Glutamatergic neuron (in vitro differentiated cells): ENCODE results near the gene SLC24A3. TPM values are rescaled to one million over a fixed set of nuclear protein-coding genes. Genes with fewer than 3 reads are reported as not detected.

Experiments
- DNase-seq: peaks from one replicate; pipeline ENCODE4 v3.0.0; 2022
- H3K27ac Mint-ChIP-seq: one replicate; pipeline ENCODE4 v1.8.0; 2020; ENCODE audit warnings: mild to moderate bottlenecking, mixed read lengths, inconsistent platforms; ENCODE audit not compliant: unreplicated experiment
- H3K27me3 Mint-ChIP-seq: one replicate; pipeline ENCODE4 v1.8.0; 2020; ENCODE audit warnings: mild to moderate bottlenecking, moderate library complexity, mixed read lengths, inconsistent platforms; ENCODE audit not compliant: unreplicated experiment
- H3K36me3 Mint-ChIP-seq: one replicate; pipeline ENCODE4 v1.8.0; 2020; ENCODE audit warnings: mild to moderate bottlenecking, mixed read lengths, inconsistent platforms; ENCODE audit not compliant: unreplicated experiment
- H3K4me1 Mint-ChIP-seq: one replicate; pipeline ENCODE4 v1.8.0; 2020; ENCODE audit warnings: mild to moderate bottlenecking, low read depth, mixed read lengths, inconsistent platforms; ENCODE audit not compliant: unreplicated experiment
- H3K4me3 Mint-ChIP-seq: one replicate; pipeline ENCODE4 v1.8.0; 2020; ENCODE audit warnings: mild to moderate bottlenecking, mixed read lengths, inconsistent platforms; ENCODE audit not compliant: unreplicated experiment
- H3K9me3 Mint-ChIP-seq: one replicate; pipeline ENCODE4 v1.8.0; 2020; ENCODE audit warnings: mild to moderate bottlenecking, moderate library complexity, mixed read lengths, inconsistent platforms; ENCODE audit not compliant: unreplicated experiment
- CTCF ChIP-seq: fragments of 200-600 bp; sonication (generic); IDR thresholded peaks from one replicate; pipeline ENCODE4 v1.5.0; 2021; ENCODE audit not compliant: partially characterized antibody, unreplicated experiment
- total RNA-seq: library from RNA; stranded (reverse); fragmentation: NEBNext Ultra II Directional; extraction: Animal tissue kit (Norgen Biotek cat#: 25700); gene quantifications from one replicate; pipeline ENCODE4 v1.2.1, GENCODE V29; 2021; ENCODE audit not compliant: unreplicated experiment

The SLC24A3 gene
- total RNA-seq, 1 donor from 2014 or later, result 9.7 TPM

DNA sequence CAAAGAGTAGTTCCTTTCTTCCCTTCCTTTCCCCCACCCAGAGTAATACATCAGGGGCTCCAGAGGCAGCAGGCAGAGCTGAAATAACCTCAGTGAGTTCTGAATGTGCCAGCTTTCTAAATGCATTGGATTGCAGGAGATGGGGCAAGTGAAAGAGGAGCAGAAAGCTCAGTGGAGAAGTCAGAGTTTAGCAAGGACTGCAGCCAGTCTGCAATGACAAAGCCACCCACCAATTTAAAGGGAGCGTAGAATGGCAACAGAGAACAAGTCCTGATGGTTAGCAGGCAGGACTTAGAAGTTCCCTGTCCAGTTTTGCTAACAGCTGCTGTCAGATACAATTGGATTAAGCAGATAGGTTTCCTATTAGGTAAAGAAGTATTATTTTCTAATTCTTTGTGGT, 342.2 kb downstream of the SLC24A3 start:
- no peak for TF ChIP-seq CTCF
- Mint-ChIP-seq H3K27me3 (no peaks in the 10 kb centered on the region), H3K36me3 (no peaks in the 10 kb centered on the region), H3K4me3 (no peak overlapping the region), H3K4me1 (peaks cover 30% of the 10 kb centered on the region), H3K27ac (no peak overlapping the region), H3K9me3 (peaks cover 2% of the 10 kb centered on the region)
- no peak for DNase-seq

DNA sequence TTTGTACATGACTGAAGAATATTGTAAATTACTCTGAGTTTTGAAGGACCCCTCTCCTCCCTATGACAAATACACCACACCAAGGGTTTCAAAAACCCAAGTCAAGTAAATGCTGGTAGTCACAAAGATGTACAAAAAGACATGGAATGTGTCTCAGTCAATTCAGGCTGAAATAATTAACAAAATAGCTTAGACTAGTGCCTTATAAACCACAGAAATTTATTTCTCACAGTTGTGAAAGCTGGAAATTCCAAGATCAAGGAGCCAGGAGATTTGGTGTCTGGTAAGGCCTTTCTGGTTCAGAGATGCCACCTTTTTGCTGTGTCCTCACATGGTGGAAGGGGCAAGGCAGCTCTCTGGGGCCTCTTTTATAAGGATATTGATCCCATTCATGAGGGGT, 343.3 kb downstream of the SLC24A3 start:
- Mint-ChIP-seq H3K36me3 (no peaks in the 10 kb centered on the region), H3K4me1 (peaks cover 33% of the 10 kb centered on the region), H3K27ac (no peak overlapping the region), H3K27me3 (no peaks in the 10 kb centered on the region), H3K4me3 (no peak overlapping the region), H3K9me3 (peaks cover 8% of the 10 kb centered on the region)
- no peak for TF ChIP-seq CTCF
- DNase-seq, result no peak

GRCh38 chr20:19557291-19557690, 344.8 kb downstream of the SLC24A3 start:
- H3K4me1 Mint-ChIP-seq, result peaks cover 42% of the 10 kb centered on the region
- no peak overlapping the region for H3K27ac Mint-ChIP-seq

GRCh38 chr20:19560881-19561480, 348.5 kb downstream of the SLC24A3 start:
- peak overlapping the region; percentile 93 for H3K27ac Mint-ChIP-seq
- peak overlapping the region; percentile 53 for H3K4me3 Mint-ChIP-seq
- H3K36me3 Mint-ChIP-seq, result no peaks in the 10 kb centered on the region
- TF ChIP-seq CTCF, result no peak
- H3K9me3 Mint-ChIP-seq, result peaks cover 15% of the 10 kb centered on the region
- peaks cover 53% of the 10 kb centered on the region for H3K4me1 Mint-ChIP-seq
- DNase-seq, result no peak
- peaks cover 6% of the 10 kb centered on the region for H3K27me3 Mint-ChIP-seq

More at GRCh38 chr20:19557291-19557690, 344.8 kb downstream of the SLC24A3 start:
- Mint-ChIP-seq H3K9me3 (peaks cover 15% of the 10 kb centered on the region), H3K4me3 (no peak overlapping the region), H3K27me3 (peaks cover 6% of the 10 kb centered on the region), H3K36me3 (no peaks in the 10 kb centered on the region)
- DNase-seq, result no peak
- TF ChIP-seq CTCF, result no peak

GRCh38 chr20:19562426-19562825, 350.0 kb downstream of the SLC24A3 start:
- peaks cover 15% of the 10 kb centered on the region for H3K9me3 Mint-ChIP-seq

More at GRCh38 chr20:19562426-19562825, 350.0 kb downstream of the SLC24A3 start:
- no peak for TF ChIP-seq CTCF
- H3K4me1 Mint-ChIP-seq, result peaks cover 47% of the 10 kb centered on the region
- peak overlapping the region; percentile 68 for H3K4me3 Mint-ChIP-seq
- DNase-seq, result no peak
- H3K27me3 Mint-ChIP-seq, result peaks cover 6% of the 10 kb centered on the region
- H3K27ac Mint-ChIP-seq, result peak overlapping the region; percentile 93
- H3K36me3 Mint-ChIP-seq, result no peaks in the 10 kb centered on the region
